Suprapubic skin (tissue), 4 donors: ENCODE data around the gene C16orf96.

ENCODE experiments used
- EP300 ChIP-seq: sonication (generic); formaldehyde crosslinking; IDR thresholded peaks from one replicate; pipeline ENCODE4 v1.6.1; 2017; ENCODE audit warnings: antibody characterized with exemption
- POLR2A ChIP-seq, 2 donors: fragments of 450-650 bp; IDR thresholded peaks; one replicate each; pipeline ENCODE4 v1.6.1; 2017; ENCODE audit warnings: antibody characterized with exemption in 2 of 2, mild to moderate bottlenecking in 2 of 2, moderate library complexity in 2 of 2
- POLR2AphosphoS5 ChIP-seq, 3 donors: sonication (generic); formaldehyde crosslinking; IDR thresholded peaks; one replicate each; pipeline ENCODE4 v1.6.1; 2017; ENCODE audit warnings: antibody characterized with exemption in 3 of 3
- TF ChIP-seq, protein P1 (sequence below), 2 donors: fragments of 200-600 bp in 1 of 2; fragments of 450-650 bp in 1 of 2; sonication (generic) in 1 of 2; IDR thresholded peaks; one replicate each; pipeline ENCODE4 v1.5.1; 2016 to 2019; ENCODE audit warnings: antibody characterized with exemption in 2 of 2, mild to moderate bottlenecking in 1 of 2, moderate library complexity in 1 of 2

DNA sequence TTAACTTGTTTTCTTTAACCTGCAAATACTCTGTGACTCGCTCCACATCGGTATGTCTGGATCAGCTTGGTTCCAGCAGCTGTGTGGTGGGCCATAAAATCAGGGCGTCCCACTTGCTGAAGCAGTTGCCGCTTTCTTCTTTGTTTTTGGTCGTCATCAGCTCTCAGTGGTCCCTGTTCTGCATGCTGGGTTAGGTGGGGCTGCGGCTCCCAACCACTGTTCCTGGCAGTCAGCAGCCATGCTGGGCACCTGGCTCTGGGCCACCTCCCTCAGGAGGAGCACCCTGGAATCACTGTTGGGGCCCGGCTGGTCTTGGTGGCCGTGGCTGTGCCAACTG lies 91.5 kb downstream of the C16orf96 start:
- TF ChIP-seq POLR2A (IDR thresholded peaks at IDR 0.05) (no peak), POLR2AphosphoS5 (IDR thresholded peaks at IDR 0.05) (no peak), EP300 (no peak)
- TF ChIP-seq, protein P1, sequence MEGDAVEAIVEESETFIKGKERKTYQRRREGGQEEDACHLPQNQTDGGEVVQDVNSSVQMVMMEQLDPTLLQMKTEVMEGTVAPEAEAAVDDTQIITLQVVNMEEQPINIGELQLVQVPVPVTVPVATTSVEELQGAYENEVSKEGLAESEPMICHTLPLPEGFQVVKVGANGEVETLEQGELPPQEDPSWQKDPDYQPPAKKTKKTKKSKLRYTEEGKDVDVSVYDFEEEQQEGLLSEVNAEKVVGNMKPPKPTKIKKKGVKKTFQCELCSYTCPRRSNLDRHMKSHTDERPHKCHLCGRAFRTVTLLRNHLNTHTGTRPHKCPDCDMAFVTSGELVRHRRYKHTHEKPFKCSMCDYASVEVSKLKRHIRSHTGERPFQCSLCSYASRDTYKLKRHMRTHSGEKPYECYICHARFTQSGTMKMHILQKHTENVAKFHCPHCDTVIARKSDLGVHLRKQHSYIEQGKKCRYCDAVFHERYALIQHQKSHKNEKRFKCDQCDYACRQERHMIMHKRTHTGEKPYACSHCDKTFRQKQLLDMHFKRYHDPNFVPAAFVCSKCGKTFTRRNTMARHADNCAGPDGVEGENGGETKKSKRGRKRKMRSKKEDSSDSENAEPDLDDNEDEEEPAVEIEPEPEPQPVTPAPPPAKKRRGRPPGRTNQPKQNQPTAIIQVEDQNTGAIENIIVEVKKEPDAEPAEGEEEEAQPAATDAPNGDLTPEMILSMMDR (IDR thresholded peaks at IDR 0.05): no peak
